HG03354 (cell line): Measurements from ENCODE around the gene KRTAP5-1.
A peak's percentile ranks its signal among the peaks of the same experiment; 100 is the strongest.

Source experiments
- ATAC-seq: cut with Tn5 transposase; IDR thresholded peaks from one replicate; pipeline ENCODE4 v1.9.1; 2021; ENCODE audit warnings: mild to moderate bottlenecking; ENCODE audit not compliant: unreplicated experiment, poor library complexity, severe bottlenecking

KRTAP5-1 gene

DNA sequence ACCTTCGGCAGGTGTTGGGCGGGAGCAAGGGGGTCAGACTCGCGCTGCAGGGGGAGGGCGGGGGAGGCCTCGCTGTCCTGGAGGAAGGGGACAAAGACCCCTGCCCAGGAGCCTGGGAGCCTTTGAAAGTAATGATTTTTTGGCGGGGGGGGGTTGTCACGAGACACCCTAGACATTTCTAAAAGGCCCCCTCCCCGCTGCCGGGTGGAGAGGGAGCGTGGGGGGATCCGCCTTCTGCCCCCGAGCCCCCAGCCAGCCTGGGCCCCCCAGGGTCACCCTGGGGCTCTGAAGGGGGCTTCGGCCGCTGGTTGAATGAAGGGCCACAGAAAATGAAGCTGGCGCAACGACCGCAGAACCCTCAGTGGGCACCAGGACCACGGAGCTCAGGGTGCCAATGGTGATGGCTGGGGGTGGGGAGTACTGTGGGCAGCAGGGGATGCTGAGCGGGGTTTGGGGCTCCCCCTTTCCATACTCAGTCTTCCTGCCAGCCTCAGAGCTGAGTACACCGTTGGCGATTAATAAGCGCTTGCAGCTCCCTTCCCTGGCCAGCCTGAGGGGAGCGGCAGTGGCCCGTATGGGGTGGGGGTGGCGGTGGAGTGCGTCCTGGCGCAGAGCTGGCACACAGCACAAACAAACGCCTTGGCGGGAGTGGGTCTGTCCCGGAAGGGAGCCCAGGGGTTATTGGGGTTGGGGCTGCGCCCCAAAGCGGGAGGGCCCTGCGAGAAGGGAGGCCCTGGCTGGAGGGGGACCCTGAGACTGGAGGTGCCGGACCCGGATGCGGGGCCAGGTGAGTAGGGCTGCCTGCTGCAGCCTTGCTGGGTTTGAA is 11.8 kb downstream of the KRTAP5-1 start:
- no peak for ATAC-seq

DNA sequence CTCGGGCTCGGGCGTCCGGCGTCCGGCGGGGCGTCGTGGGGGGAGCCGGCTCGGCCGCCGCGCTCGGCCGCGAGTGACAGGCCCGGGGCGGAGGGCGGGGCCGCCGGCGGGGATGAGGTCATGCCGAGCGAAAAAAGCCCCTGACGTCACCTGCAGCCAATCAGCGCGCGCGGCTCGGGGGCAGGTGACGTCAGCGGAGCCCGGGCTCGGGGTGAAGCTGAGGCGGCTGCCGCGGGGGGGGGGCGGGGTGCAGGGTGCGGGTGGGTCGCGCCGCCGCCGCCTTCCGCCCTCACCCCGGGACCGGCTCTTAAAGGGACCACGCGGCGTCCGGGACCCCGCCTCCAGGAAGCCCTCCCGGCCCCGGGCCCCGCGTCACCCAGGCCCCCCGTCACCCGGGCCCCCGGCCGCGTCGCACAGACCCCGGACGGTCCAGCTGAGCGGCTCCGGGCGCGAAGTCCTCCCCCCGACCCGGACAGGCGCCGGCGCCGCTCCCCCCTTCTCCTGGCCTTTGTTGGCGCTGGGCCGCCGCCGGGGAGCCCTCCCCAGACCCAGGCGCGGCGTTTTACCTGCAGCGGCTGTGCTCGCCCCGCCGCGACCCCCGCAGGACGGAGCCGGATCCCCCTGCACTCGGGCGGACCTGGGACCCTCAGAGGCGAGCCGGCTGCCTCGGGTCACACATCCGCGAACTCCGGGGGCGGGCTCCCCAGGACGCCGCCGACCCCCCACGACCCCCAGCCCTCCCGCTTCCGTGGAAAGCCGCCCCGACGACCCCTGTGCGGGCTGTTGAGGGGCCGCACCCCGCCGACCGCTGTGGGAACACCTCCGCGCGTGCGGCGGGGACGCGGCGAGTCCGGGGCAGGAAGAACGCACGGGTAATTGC is 12.6 kb downstream of the KRTAP5-1 start, which contains the start of gene DUSP8:
Gene DUSP8 (minus strand): TSS at position 75 of the 880 bp plus-strand sequence. CDS start 6,445 bp downstream, outside the sequence.
- peak; percentile 62 for ATAC-seq

DNA sequence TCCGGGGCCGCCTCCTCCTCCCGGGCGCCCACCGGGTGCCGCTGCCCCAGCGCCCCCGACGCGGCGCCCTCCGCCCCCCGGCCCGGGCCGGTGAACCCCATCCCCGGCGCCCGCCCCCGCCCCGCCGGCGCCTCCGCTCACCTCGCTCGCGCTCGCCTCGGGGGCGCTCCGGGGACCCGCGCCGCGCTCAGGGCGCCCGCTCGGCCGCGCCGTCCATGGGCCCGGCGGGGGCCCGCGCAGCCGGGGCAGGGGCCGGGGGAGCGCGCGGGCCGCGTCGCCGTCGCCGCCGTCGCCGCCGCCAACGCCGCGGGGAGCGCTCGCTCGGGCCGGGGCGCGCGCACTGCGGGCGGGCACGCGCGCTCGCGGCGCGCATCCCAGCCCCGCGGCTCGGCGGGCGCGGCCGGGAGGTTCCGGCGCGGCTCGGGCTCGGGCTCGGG is 13.3 kb downstream of the KRTAP5-1 start:
- no peak for ATAC-seq

DNA sequence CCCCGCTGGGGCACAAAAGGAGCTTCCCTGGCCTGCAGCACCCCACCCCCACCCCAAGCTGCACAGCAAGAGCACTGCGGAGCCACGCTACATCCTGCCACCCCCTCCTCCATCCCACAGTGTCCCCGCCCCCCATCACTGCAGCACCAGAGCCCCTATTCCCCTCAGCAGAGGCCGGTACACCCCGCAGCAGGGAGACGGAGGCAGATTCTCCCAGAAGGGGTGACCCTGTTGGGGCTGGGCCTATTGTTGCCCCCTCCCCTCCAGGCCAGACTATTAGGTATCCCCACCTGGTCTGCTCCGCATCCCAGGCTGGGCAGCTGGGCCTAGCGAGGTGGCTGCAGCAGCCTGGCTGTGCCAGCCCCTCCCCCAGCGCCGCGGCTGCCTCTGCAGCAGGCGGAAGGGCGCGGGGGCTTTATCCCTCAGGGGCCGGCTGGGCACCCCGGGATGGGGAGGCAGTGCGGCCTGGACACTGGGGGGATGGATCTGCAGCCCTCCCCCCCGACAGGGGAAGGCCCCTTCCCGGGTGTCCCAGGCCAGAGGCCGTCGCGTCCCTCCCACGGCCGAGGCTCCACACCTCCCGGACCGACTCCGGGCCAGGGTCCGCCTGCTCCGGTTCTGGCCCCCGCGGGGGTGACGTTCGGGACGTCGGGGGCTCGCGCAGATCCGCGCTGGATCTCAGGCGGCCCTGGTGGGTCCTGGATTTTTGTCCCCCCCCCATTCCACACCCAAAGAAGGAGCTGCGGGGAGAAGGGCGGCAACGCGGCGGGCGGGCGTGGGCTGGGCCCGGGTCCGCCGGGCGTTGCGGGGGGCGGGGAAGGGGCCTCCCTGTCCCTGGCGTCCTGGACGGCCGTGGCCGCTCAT is 14.0 kb downstream of the KRTAP5-1 start:
- no peak for ATAC-seq

DNA sequence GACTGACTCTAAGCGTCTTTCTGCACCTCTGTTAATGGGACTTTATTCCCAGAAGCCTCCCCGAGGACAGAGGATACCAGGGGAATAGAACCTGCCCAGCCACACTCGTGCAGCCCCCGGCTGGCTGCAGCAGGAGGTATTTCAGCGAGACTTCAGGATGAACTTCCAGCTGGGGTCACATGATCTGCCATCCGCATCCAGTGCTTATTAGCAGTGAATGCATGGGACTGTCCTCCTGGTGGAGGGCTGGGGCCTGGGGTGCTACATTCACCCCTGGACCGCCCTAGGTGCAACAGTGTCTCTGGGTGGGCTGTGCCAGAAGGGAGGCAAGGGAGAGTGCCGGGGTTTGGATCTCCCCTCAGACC is 14.6 kb downstream of the KRTAP5-1 start:
- no peak for ATAC-seq

DNA sequence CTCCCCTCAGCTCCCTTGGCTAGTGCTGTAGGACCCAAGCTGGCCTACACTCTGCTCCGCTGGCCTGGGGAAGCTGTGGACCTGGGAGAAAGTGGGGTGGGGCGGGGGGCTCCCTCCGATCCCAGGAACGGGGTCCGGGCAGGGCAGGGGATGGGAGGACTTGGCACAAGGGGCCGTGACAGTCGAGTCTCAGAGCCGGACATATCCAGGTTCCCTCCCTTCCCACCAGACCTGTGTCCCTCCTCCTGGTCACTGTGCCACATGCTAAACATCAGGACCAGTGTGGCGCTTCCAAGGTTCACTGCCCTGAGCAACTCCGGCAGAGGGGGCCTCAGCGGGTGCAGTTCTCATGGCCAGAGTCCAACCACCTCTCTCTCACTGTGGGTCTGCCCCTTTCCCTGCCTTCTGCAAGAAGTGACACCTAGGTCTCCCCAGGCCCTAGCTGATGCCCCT is 15.1 kb downstream of the KRTAP5-1 start:
- ATAC-seq = no peak

DNA sequence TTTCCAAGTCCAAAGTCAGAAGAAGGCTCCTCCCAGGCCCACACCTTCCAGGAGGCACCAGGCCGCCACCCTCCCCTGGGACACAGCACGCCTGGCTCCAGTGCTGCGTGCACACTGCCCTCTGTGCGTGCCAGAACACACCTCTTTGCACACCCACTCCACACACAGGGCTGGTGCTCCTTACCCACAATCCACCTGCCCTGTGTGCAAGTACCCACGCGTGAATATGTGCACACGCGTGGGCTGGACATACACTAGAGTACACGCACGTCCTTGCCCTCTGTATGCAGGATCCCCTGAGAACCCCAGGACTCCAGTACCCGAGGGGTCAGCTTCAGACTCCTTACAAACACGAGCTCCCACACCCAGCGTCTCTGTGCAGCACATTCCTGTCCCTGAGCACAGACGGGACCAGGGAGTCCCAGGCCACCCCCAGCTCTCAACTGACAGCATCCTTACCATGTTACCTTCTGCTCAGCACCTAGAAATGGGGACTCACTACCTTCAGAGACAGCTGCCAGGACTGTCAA is 15.8 kb downstream of the KRTAP5-1 start:
- no peak for ATAC-seq

DNA sequence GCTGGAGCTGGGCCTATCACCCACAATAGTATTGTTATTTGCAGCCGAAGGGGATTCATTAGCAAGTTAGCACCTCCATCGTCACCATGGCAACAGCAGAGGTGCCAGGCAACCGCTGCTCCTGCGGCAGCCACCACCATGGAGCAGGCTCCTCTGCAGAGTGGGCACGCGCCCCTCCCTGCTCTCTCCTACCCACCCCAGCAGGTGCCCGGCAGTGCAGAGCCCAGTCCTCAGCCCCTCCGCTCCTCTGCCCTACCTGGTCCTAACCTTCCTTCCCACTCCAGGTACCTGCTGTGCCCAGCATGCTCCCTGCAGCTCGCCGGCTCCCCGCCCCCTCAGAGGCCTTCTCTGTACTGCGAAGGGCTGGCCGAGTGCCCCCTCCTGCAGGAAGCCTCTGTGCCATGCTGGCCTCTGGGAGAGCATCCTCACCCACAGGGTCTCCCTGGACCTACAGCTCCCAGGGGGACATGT is 16.6 kb downstream of the KRTAP5-1 start:
- no peak for ATAC-seq

DNA sequence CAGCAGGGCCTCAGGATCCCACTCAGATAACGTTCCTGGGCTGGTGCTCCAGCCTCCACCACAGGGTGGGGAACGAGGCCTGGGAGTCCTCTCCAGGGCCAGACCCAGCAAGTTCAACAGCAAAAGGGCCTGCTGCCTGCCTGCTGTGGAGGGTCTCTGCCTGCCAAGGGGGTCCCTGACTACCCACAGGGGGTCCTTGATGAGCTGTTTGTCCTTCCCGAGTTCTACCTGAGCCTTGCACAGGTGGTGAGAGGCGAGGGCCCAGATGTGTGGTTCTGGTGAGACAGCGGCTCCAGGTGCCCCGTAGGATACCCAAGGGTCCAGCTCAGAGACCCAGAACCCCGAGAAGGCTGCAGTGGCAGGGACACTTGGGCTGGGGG is 17.4 kb downstream of the KRTAP5-1 start:
- ATAC-seq = no peak

DNA sequence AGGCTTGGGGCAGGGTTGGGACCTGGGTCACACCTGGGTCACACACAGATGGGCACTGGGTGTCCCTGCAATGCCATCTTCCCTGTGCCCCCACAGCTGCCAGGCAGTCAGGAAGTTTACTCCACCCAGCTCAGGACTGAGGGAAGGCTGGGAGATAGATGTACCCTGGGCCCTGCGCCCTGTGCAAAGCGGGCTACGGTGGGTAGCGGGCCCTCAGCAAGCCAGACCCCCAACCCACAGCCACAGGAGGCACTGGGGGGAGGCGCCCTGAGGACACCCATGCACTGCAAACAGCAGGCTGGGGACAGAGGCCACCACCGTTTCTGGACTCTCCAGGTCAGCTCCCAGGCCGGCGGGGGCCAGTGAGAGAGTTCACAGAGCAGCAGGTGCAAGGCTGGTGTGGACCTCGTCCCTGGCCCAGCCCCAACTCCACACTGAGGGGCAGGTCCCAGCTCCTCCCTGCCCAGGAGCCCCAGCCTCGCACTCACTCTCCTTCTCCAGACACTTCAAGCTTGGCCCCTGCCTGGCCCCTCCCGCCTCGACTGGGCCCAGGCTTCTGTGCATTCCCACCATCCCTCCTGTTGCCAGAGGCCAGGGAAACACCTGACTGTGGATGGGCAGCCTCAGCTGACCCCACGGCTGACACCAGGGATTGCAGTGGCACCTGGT is 17.9 kb downstream of the KRTAP5-1 start:
- ATAC-seq = no peak

DNA sequence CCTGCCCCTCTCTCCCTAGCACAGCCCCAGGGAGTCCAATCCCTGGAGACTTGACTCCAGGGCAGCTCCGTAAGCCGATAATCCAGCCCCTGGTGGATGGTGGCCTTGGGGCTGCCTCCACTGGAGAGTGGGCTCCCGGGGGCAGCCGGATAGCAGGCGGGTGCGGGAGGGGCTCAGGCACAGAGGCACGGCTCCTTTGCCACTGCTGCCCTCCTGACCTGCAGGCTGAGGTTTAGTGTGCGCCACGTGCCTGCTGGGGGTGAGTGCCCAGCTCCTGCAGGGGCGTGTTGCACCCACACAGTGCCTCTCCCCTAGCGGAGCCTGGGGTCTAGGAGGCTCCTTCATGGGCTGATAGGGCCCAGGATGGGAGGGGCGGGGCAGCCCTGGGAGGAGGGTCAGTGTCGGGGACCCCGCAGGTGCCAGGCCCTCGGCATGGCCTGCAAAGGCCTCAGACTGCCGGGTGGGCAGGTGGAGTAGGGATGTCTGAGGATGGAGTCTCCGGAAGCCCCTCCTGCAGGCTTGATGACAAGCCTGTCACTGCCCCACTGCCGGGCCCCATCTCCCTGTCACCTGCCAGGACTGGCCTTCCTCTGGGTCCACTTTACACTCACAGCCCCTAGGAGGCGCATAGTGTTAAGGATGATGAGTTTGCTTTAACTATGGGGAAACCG is 18.6 kb downstream of the KRTAP5-1 start:
- no peak for ATAC-seq

DNA sequence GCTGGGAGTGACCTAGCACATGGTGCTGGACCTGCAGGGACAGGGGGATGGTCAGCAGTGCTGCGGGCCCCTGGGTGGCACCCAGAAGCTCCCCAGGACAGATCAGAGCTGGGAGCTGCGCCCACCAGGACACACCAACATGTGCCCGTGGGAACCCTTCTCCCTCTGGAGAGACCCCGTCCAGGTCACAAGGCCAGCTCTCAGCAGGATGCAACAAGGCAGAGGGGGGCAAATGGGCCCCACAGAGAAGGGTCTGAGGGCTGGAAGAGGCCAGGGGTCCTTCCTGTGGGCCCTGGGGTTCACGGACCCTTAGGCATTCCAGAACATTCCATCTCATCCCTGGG is 19.2 kb downstream of the KRTAP5-1 start:
- ATAC-seq = no peak

DNA sequence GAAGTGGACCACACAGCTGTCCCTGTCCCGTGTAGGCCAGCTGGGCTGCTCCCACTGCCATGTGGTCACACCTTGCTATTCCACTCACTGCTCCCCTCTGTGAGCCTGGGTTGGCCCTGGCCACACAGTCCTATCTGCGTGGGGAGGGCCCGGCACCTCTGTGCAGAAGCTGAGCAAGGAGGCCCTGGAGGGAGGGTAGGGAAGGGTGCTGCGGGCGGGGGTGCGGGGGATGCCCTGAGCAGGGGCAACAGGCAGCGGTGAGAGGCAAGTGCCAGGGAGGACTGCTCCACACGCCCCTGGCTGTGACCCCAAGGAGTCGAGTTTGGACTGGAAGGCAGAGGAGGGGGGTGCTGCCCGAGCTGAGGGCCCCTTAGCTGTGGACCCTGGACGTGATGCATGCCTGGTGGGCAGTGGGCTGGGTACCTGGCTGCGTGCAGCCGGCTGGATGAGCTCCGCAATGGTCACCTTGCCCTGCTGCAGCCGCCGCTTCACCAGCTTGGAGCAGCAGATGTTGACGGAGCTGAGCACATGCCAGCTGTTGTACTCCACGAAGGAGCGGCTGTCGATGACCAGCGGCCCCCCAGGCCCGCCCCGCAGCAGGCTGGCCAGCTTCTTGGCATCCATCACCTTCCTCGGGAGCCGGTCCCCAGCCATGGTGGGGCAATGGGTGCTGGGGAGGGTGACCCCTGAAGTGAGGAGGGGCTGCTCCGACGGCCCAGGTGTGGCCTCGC is 19.7 kb downstream of the KRTAP5-1 start:
- ATAC-seq = no peak

DNA sequence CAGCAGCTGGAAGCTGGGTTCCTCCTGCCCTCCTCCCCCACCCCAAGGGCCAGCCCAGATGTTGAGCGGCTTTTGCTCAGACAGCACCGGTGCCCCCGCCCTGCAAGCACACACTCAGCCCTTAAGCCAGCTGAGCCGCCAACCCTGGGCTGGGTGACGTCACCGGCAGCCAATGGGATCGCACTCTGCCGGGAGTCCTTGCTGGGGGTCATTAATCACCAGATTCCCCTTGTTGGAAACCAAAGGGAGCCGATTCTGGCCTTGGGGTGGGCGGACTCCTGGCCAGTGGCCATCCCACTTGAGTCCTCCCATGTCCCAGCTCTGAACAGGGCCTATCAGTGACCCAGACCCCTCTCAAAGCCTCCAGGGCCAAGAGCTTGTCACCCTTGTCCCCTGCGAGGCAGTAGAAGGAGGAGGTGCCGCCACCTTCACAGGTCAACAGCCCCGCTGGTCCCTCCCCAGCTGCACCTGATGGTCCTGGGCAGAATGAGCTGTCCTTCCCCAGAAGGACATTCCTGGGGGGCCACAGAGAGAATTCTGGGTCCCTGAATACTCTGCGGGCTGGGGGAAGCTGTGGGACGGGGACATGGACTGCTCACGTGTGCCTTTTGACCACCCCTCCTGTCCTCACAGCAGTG is 20.4 kb downstream of the KRTAP5-1 start:
- no peak for ATAC-seq

DNA sequence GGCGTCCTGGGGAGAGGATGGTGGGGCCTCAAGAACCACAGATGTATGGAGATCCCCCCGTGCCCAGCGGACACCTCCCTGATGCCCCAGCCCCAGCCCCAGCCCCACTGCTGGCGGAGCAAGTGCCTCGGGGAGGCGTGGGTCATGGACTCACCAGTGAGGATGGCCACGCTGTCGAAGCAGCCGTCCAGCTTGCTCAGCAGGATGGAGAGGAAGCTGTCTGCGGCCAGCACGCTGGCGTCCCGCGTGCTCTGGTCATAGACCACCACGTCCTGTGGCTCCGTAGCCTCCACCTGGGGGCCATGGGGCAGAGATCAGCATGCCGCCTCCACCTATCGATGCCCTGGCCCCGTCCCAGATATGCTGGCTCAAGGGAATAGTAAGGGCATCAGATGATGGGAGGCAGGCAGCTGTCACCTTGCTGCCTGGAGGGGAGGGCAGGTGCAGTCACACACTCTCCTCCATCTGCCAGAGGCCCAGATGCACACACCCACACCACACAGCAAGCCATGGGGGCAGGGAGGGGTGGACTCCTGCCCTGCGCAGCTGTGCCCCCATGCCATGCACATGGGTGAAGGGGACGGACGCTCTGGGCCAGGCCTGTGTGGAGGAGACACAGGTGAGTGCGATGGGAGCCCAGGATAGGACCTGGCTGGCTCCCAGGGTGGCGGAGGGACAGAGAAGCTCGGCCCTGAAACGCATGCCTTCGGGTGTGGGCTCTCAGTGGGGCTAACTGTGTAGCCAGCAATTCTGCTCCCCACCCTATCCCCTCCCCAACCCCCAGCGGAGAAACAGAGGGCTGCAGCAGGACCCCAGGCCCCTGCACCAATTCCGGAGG is 21.2 kb downstream of the KRTAP5-1 start:
- ATAC-seq = no peak

DNA sequence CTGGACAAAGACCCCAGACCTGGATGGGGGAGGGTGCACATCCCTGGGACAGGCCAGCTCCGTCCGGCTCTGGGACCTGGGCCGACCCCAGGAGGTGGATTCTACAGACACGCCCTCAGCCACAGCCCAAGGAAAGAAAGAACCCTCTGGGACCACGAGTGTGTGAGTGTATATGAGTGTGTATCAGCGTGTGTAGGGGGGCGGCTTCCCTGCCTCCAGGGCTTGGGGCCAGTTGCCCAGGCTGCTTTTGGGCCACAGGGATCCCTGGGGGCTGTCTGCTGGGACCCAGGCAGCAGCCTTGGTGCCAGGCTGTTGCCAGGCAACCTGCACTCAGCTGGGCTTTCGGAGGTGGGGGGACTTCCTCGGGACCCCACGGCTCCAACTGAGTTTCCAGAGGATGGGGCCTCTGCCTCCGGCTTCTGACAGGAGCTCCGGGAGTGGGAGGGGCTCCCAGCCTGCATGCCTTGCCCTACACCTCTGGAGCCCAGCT is 21.9 kb downstream of the KRTAP5-1 start:
- ATAC-seq = no peak
